NCI-H2081 (cell line): ENCODE results near the gene THOC7.

Source experiments
- DNase-seq, 2 experiments: peaks; one replicate each; lab custom pipeline; 2025; lab: John Stamatoyannopoulos, UW

The THOC7 gene

DNA sequence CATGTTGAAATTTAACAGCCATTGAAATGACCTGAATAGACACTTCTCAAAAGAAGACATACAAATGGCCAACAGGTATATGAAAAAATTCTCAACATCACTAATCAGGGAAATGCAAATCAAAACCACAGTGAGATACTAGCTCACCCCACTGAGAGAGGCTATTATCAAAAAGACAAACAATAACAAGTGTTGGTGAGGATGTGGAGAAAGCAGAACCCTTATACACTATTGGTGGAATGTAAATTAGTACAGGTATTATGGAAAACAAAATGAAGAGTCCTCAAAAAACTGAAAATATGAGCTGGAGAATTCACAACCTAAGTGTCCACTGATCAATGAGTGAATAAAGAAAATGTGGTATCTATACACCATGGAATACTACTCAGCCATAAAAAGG lies 21.5 kb downstream of the THOC7 start:
- no peak for DNase-seq

DNA sequence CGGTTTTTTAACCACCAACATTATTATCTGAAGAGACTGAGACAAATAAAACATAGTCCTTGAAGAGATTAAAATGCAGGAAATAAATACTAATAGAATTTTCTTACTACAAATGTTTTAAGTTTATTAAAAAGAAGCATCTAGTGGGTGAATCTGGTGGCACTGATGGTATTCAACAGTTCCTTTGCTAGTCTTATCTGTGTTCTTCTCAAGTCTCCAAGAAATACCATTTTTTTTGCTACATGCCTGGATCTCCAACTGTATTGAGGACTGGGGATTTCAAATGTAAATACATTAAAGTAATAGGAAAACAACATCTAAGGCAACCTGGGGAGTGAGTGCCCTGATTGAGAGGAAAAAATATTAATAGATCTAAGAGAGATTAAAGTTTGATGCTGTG lies 21.9 kb downstream of the THOC7 start:
- DNase-seq: no peak

DNA sequence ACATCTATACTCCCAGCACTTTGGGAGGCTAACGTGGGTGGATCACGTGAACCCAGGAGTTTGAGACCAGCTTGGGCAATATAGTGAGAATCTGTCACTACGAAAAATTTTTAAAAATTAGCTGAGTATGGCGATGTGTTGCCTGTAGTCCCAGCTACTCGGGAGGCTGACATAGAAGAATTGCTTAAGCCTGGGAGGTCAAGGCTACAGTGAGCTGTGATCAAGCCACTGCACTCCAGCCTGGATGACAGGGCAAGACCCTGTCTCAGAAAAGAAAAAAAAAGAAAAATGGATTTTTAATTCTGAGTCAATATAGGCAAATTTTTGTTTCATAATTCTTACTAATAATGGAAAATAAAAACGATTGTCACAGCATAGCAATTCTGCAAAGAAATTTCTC lies 31.2 kb downstream of the THOC7 start:
- DNase-seq: no peak

DNA sequence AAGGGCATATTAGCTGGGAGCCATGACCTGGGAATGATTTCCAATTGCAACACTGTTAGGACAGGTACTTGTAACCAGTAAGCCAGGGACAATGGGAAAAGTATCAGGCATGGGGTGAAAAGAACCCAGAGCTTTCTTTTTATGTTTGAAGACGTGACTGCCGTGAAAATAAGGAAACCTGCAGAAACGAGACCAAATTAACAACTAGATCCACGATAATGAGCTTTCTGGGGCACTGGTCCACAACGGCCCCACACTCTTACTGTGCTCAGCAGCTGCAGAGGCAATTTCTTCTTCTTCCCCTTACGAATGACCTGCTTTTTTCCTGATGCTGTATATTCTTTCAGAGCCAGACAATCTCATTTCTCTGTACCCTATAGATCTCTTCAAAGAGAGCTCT lies 33.1 kb downstream of the THOC7 start:
- DNase-seq: no peak

DNA sequence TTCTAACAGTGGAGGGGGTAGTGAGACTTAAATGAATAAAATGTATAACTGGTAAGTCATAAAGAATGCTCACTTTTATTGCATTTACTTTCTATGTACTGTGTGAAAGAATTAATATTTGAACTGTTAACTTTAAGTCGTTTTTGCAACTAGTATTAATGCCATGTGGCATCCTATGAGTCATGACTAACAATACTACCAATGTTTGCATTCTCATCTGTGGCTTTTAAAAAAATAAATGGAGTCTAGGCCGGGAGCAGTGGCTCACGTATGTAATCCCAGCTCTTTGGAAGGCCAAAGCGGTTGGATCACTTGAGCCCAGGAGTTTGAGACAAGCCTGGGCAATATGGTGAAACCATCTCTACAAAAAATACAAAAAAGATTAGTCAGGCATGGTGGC lies 39.3 kb downstream of the THOC7 start:
- DNase-seq: no peak

DNA sequence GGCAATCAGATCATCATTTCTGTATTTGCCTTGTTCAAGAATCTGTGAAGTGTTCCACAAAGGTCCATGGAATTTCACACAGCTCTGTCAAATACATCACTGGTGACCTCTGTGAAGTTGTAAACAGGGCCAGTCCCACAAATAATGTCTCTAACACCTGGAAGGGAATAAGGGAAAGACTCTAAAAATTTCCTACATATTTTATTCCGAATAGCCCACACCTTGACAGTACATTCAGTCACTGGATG lies 44.5 kb downstream of the THOC7 start, which contains the start of gene C3orf49:
TSS of gene C3orf49 (plus strand) at position 149 of the 248 bp plus-strand sequence. CDS start 173 bp downstream, outside the sequence.
- DNase-seq: no peak

- peak; percentile 11 to 53 for DNase-seq
Observed at GRCh38 chr3:63818282-63819150, 45.1 kb downstream of the THOC7 start.

DNA sequence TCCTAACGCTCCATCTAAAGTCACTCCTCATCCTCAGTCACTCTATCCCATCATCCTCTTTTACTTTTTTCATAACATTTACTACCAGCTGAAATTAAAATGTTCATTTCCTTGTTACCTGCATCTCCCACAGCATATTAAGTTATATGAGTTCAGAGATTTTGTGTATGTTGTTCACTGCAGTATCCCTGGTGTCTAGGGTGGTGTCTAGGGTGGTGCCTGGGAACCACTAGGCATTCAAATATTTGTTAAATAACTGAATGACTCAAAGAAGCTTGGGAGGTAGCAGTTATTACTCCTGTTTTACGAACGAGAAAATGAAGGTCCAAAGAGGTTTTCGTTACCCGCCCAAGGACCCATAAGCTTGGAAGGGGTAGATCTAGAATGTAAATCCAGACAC lies 46.4 kb downstream of the THOC7 start:
- no peak for DNase-seq

GRCh38 chr3:63814237-63814636 lies 49.4 kb downstream of the THOC7 start:
- no peak for DNase-seq

GRCh38 chr3:63809607-63810006 lies 54.0 kb downstream of the THOC7 start:
- DNase-seq: no peak

- no peak for DNase-seq
Observed at GRCh38 chr3:63808633-63809032, 55.0 kb downstream of the THOC7 start.

DNA sequence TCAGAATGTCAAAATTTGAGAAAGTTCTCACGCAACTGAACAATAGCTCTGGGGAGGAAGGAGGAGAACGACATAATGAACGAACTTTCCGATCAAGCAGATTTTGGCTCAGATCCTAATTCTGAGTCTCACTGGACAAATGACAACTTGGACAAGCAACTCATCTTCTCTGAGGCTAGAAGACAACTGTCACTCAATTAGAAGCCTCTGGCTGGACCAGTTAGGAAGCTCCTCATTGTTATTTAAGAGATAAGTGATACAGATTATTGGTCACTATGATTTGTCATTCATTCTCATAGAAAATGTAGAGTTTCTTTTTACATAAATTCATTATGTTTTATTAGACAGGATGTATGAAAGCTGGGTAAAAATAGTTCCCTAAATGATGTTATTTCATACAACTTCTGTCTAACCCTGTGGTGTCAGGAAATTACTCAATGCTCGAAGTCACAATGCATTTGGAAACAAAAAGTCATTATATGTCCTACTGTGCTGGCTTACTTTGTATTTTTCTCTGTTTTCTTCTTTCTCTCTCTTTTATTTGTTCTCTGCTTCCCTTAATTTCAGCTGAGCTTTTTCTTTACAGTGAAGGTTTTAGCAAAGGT lies 55.5 kb downstream of the THOC7 start:
- no peak for DNase-seq

- DNase-seq: no peak
Observed at GRCh38 chr3:63803911-63804310, 59.7 kb downstream of the THOC7 start.

DNA sequence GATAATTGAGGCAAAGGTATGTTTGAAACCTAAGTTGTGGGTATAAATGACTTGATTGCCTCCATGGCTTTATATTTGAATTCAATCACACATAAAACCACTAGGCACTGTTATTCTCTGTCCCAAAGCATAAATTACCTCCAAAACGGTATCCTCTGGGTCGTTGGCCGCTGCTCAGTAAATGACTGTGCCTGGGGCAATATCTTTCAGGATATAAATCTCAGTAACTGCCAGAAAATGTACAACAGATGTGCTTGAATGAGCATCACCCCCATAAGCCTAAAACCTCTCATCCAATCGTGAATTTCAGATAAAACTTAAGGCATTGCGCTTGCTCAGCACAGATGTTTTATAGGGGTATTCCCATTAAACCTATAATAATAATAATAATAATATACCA lies 63.5 kb downstream of the THOC7 start:
- no peak for DNase-seq

DNA sequence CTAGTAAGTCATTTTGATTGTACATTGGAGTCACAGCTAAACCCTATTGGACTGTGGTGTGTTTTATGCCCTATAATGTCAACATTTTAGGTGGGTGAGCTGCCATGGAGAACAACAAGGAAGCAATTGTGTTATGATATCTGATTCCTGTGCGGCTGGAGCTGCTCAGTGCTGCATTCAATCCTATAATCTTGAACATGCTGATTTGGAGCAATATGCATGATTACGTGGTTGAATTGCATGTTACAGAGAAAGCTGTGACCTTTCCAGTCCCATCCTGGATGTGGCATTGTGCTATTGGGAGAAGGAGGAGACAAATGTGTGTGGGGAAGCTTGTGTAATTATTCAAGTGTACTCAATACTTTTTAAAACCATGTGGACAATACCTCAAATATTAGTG lies 64.7 kb downstream of the THOC7 start:
- DNase-seq: no peak

- DNase-seq: no peak
Observed at GRCh38 chr3:63798544-63798943, 65.1 kb downstream of the THOC7 start.

GRCh38 chr3:63795438-63795837 lies 68.2 kb downstream of the THOC7 start:
- no peak for DNase-seq

DNA sequence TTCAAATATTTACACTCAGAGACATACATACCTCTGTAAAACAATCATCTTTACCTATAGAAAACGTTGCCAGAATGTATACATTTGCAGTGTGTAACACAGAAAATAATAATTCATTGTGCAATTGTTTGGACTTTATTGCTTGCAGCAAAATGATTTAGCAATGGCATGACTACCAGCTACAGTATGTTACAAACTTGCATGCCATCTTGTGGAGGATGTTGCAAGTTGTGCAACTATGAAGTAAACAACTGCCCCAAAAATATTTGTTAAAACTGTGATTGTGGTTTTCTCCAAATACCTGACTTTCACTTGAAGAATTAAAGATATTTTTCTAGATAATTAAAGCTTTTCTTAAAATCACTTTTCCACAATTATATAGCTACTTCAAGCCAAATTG lies 71.6 kb downstream of the THOC7 start:
- peak in 1 of 2 experiments; percentile 5 for DNase-seq
